ENCODE measurements around the gene GRHPR. TPM values are rescaled to one million over a fixed set of nuclear protein-coding genes. Genes with fewer than 3 reads are reported as not detected.

Gene GRHPR
- total and polyA plus RNA-seq, 2 of the 8 experiments (the other 6 are each of a cell fraction or from before 2014, with no cell fraction given): 97.0 to 201 TPM

GRCh38 chr9:37372839-37373238 is 49.7 kb upstream of the GRHPR start:
- 91% methylated on average over 3 of the region's 3 CpGs; no CpG with 5 or more reads in 1 of the 2 experiments for whole genome bisulfite sequencing, 2 experiments (ENCODE audit: extremely low coverage in 1 of 2, insufficient coverage in 1 of 2, insufficient read length in 1 of 2, insufficient replicate concordance in 2 of 2, low coverage in 1 of 2, low lambda C conversion rate in 2 of 2, missing lambda C conversion rate in 1 of 2)
- no peak for FAIRE-seq

More at GRCh38 chr9:37372839-37373238, 49.7 kb upstream of the GRHPR start:
- no peak for DNase-seq (ENCODE audit: low read depth in 1 of 2, low spot score in 2 of 2)
- H2AK5ac ChIP-seq (ENCODE audit: low read depth, low read length): no peak overlapping the region
- H3K9me3 ChIP-seq (ENCODE audit: insufficient read depth in 2 of 2, low read depth in 1 of 2, low read length in 1 of 2): no peaks in the 10 kb centered on the region
- H2BK5ac ChIP-seq (ENCODE audit: low read depth, low read length): no peak overlapping the region
- no peaks in the 10 kb centered on the region for H3K79me2 ChIP-seq (ENCODE audit: control insufficient read depth in 1 of 2, insufficient read depth in 2 of 2, low read length in 2 of 2)
- H3K56ac ChIP-seq (replicated peaks; ENCODE audit: insufficient read length, low read depth, low read length): no peak overlapping the region
- H2BK15ac ChIP-seq (ENCODE audit: low read length): no peak overlapping the region
- no peak overlapping the region for H3K27ac ChIP-seq (ENCODE audit: low read depth, low read length)
- H2AFZ ChIP-seq (ENCODE audit: low read length): no peak overlapping the region
- no peaks in the 10 kb centered on the region for H3K36me3 ChIP-seq (ENCODE audit: control insufficient read depth in 2 of 4, insufficient read depth in 4 of 4, low read length in 3 of 4)
- ChIA-PET CTCF (ENCODE audit: partially characterized antibody) (interaction anchor here (0.9 to 2.6 kb wide), 5 partner anchors 8 to 512 kb away, joined by 4 to 11 read pairs (median 5); no protein-coding TSS in a partner anchor), POLR2A (ENCODE audit: partially characterized antibody) (no interaction called here)
- 0 out of 7 replicates have a peak, but pooled peaks cover 0 to 2% (median 0%) of the 10 kb centered on the region in 4 experiments for H3K4me1 ChIP-seq (replicated peaks in 1 of 4; ENCODE audit: control insufficient read depth in 3 of 4, insufficient read depth in 4 of 4, low read length in 3 of 4)
- H3K79me1 ChIP-seq (ENCODE audit: low read depth, low read length): no peaks in the 10 kb centered on the region
- no peak overlapping the region for H3K4me3 ChIP-seq (ENCODE audit: extremely low read depth in 1 of 4, insufficient read depth in 2 of 4, low read depth in 3 of 4, low read length in 4 of 4)
- H4K91ac ChIP-seq (replicated peaks; ENCODE audit: insufficient read length, low read length): no peak overlapping the region
- no peak overlapping the region for H3K9ac ChIP-seq (replicated peaks in 1 of 4; ENCODE audit: extremely low read depth in 1 of 4, low read depth in 3 of 4, low read length in 3 of 4)
- no peak overlapping the region for H3K4me2 ChIP-seq (ENCODE audit: insufficient read depth in 1 of 2, low read depth in 2 of 2, low read length in 2 of 2)
- H3K14ac ChIP-seq (ENCODE audit: insufficient read length): no peak overlapping the region
- no peak overlapping the region for H3K23ac ChIP-seq (ENCODE audit: insufficient read length)
- no peaks in the 10 kb centered on the region for H3K27me3 ChIP-seq (replicated peaks in 1 of 4; ENCODE audit: control insufficient read depth in 3 of 4, extremely low read depth in 1 of 4, insufficient read depth in 3 of 4, low read length in 3 of 4)
- no peak overlapping the region for H2BK20ac ChIP-seq (ENCODE audit: low read length)
- H4K5ac ChIP-seq (ENCODE audit: insufficient read length, low read depth, low read length): no peak overlapping the region
- H3K23me2 ChIP-seq (ENCODE audit: low read depth, low read length): no peaks in the 10 kb centered on the region; the same call in 1 of the 2 replicates
- no peak overlapping the region for H2BK120ac ChIP-seq (replicated peaks; ENCODE audit: low read depth, low read length)
- H4K8ac ChIP-seq (ENCODE audit: extremely low read depth, insufficient read depth, low read length): no peak overlapping the region
- no peak overlapping the region for H3K4ac ChIP-seq (replicated peaks; ENCODE audit: insufficient read length, low read depth, low read length)
- H2BK12ac ChIP-seq (ENCODE audit: low read depth, low read length): no peak overlapping the region
- H3K18ac ChIP-seq (ENCODE audit: extremely low read depth, low read length): no peak overlapping the region
- H4K20me1 ChIP-seq (replicated peaks in 1 of 2; ENCODE audit: control insufficient read depth in 1 of 2, insufficient read depth in 2 of 2, low read length in 2 of 2): no peaks in the 10 kb centered on the region
- no peak for TF ChIP-seq RBBP5 (IDR thresholded peaks at IDR 0.05; ENCODE audit: borderline replicate concordance, low read depth, low read length)
- no peak for TF ChIP-seq USF2 (IDR thresholded peaks at IDR 0.05; ENCODE audit: low read length)
- TF ChIP-seq CHD2 (IDR thresholded peaks at IDR 0.05; ENCODE audit: low read length): no peak
- TF ChIP-seq MAX (IDR thresholded peaks at IDR 0.05): no peak
- TF ChIP-seq JUND (IDR thresholded peaks at IDR 0.05; ENCODE audit: low read length): no peak
- TF ChIP-seq NRF1 (IDR thresholded peaks at IDR 0.05; ENCODE audit: low read depth, low read length): no peak
- no peak for TF ChIP-seq SP1 (IDR thresholded peaks at IDR 0.05; ENCODE audit: low read depth, low read length)
- no peak for TF ChIP-seq CBX8 (IDR thresholded peaks at IDR 0.05; ENCODE audit: borderline replicate concordance, low read depth, low read length)
- TF ChIP-seq RFX5 (IDR thresholded peaks at IDR 0.05; ENCODE audit: borderline replicate concordance, low read depth, low read length): no peak
- no peak for TF ChIP-seq MAFK (IDR thresholded peaks at IDR 0.05; ENCODE audit: low read depth, low read length)

Measured in H1 (cell line).